ENCODE results near the gene SAMHD1. TPM values are rescaled to one million over a fixed set of nuclear protein-coding genes. Genes with fewer than 3 reads are reported as not detected.
"Not testable (repeated sequence)": the region's sequence is repeated elsewhere in the genome, so short reads cannot be mapped to it uniquely, and the experiment has no call there.

Gene SAMHD1
- total and polyA plus RNA-seq, 9 of the 15 experiments (the other 6 are each of a cell fraction or from before 2014, with no cell fraction given) = 6.8 to 20.4 (median 14.8) TPM

DNA sequence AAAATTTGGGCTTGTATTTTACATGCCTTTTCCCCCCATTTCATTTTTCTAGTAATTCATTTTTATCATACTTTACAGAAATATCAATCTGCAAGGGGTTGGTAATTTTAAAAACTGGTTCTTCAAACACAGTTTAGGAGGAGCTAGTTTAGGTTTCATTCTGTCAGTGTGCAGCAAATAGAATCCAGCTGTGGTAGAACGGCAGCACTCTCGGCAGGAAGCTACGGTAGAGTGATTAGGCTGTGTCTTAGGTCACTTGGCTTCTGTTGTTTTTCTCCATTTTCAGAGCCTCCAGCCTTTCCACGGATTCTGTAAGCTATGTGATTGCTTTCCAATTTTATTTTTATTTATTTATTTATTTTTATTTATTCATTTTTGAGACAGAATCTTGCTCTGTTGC, 42.9 kb downstream of the SAMHD1 start (continued):
- TF ChIP-seq, protein P1, sequence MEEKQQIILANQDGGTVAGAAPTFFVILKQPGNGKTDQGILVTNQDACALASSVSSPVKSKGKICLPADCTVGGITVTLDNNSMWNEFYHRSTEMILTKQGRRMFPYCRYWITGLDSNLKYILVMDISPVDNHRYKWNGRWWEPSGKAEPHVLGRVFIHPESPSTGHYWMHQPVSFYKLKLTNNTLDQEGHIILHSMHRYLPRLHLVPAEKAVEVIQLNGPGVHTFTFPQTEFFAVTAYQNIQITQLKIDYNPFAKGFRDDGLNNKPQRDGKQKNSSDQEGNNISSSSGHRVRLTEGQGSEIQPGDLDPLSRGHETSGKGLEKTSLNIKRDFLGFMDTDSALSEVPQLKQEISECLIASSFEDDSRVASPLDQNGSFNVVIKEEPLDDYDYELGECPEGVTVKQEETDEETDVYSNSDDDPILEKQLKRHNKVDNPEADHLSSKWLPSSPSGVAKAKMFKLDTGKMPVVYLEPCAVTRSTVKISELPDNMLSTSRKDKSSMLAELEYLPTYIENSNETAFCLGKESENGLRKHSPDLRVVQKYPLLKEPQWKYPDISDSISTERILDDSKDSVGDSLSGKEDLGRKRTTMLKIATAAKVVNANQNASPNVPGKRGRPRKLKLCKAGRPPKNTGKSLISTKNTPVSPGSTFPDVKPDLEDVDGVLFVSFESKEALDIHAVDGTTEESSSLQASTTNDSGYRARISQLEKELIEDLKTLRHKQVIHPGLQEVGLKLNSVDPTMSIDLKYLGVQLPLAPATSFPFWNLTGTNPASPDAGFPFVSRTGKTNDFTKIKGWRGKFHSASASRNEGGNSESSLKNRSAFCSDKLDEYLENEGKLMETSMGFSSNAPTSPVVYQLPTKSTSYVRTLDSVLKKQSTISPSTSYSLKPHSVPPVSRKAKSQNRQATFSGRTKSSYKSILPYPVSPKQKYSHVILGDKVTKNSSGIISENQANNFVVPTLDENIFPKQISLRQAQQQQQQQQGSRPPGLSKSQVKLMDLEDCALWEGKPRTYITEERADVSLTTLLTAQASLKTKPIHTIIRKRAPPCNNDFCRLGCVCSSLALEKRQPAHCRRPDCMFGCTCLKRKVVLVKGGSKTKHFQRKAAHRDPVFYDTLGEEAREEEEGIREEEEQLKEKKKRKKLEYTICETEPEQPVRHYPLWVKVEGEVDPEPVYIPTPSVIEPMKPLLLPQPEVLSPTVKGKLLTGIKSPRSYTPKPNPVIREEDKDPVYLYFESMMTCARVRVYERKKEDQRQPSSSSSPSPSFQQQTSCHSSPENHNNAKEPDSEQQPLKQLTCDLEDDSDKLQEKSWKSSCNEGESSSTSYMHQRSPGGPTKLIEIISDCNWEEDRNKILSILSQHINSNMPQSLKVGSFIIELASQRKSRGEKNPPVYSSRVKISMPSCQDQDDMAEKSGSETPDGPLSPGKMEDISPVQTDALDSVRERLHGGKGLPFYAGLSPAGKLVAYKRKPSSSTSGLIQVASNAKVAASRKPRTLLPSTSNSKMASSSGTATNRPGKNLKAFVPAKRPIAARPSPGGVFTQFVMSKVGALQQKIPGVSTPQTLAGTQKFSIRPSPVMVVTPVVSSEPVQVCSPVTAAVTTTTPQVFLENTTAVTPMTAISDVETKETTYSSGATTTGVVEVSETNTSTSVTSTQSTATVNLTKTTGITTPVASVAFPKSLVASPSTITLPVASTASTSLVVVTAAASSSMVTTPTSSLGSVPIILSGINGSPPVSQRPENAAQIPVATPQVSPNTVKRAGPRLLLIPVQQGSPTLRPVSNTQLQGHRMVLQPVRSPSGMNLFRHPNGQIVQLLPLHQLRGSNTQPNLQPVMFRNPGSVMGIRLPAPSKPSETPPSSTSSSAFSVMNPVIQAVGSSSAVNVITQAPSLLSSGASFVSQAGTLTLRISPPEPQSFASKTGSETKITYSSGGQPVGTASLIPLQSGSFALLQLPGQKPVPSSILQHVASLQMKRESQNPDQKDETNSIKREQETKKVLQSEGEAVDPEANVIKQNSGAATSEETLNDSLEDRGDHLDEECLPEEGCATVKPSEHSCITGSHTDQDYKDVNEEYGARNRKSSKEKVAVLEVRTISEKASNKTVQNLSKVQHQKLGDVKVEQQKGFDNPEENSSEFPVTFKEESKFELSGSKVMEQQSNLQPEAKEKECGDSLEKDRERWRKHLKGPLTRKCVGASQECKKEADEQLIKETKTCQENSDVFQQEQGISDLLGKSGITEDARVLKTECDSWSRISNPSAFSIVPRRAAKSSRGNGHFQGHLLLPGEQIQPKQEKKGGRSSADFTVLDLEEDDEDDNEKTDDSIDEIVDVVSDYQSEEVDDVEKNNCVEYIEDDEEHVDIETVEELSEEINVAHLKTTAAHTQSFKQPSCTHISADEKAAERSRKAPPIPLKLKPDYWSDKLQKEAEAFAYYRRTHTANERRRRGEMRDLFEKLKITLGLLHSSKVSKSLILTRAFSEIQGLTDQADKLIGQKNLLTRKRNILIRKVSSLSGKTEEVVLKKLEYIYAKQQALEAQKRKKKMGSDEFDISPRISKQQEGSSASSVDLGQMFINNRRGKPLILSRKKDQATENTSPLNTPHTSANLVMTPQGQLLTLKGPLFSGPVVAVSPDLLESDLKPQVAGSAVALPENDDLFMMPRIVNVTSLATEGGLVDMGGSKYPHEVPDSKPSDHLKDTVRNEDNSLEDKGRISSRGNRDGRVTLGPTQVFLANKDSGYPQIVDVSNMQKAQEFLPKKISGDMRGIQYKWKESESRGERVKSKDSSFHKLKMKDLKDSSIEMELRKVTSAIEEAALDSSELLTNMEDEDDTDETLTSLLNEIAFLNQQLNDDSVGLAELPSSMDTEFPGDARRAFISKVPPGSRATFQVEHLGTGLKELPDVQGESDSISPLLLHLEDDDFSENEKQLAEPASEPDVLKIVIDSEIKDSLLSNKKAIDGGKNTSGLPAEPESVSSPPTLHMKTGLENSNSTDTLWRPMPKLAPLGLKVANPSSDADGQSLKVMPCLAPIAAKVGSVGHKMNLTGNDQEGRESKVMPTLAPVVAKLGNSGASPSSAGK (IDR thresholded peaks at IDR 0.05) = no peak

DNA sequence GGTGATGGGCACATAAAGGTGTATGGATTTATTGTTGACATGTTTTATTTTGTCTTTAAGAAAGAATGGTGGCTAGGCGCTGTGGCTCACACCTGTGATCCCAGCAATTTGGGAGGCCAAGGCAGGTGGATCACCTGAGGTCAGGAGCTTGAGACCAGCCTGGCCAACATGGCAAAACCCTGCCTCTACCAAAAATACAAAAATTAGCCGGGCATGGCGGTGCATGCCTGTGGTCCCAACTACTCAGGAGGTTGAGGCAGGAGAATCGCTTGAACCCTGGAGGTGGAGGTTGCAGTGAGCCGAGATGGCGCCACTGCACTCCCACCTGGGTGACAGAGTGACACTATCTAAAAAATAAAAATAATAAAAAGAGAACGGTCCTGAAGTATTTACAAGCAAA, 45.4 kb downstream of the SAMHD1 start:
- H3K4me3 ChIP-seq; BruUV-seq (replicated peaks); H3K4me1 ChIP-seq (replicated peaks in 1 of 2; ENCODE audit: control insufficient read depth in 2 of 2, insufficient read depth in 2 of 2, low read length in 2 of 2); POLR2A ChIA-PET; H3K9me1 ChIP-seq (ENCODE audit: control insufficient read depth, insufficient read depth, low read length); H3K9me3 ChIP-seq (replicated peaks; ENCODE audit: control insufficient read depth, insufficient read depth, low read depth, low read length); intact Hi-C loops (cut with micrococcal nuclease); H4K20me1 ChIP-seq (replicated peaks; ENCODE audit: control insufficient read depth, insufficient read depth, low read length); CTCF ChIA-PET (ENCODE audit: low intra/inter-chr PET ratio); H3K27ac ChIP-seq (ENCODE audit: extremely low read depth, low read depth, low read length); in situ Hi-C loops (cut with MboI); H2AFZ ChIP-seq (ENCODE audit: low read depth, low read length); H3K79me2 ChIP-seq (ENCODE audit: control insufficient read depth, insufficient read depth, low read length); H3K27me3 ChIP-seq (ENCODE audit: control insufficient read depth in 2 of 2, insufficient read depth in 2 of 2, low read length in 2 of 2); FAIRE-seq; H3K4me2 ChIP-seq (ENCODE audit: insufficient read depth, low read length); H3K36me3 ChIP-seq (ENCODE audit: control insufficient read depth, insufficient read depth, low read length); DNase-seq (ENCODE audit: extremely low read depth in 1 of 4, low spot score in 3 of 4); ATAC-seq; H3K9ac ChIP-seq (ENCODE audit: insufficient read depth in 1 of 2, low read depth in 2 of 2, low read length in 2 of 2): not testable (repeated sequence)
- 92% methylated on average over 7 of the region's 7 CpGs for WGBS (ENCODE audit: insufficient coverage, low coverage, missing lambda C conversion rate)

DNA sequence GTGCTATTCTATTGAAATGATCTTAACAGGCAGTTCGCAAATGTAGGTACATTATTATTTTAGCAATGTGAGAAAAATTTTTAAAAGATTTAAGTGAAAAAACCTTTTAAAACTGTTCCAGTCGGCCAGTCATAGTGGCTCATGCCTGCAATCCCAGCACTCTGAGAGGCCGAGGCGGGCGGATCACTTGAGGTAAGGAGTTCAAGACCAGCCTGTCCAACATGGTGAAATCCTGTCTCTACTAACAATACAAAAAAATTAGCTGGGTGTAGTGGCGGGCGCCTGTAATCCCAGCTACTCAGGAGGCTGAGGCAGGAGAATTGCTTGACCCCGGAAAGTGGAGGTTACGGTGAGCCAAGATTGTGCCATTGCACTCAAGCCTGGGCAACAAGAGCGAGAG, 45.9 kb downstream of the SAMHD1 start:
- CTCF ChIA-PET (ENCODE audit: low intra/inter-chr PET ratio); H3K27me3 ChIP-seq (ENCODE audit: control insufficient read depth in 2 of 2, insufficient read depth in 2 of 2, low read length in 2 of 2); BruUV-seq (replicated peaks); H4K20me1 ChIP-seq (replicated peaks; ENCODE audit: control insufficient read depth, insufficient read depth, low read length); H3K79me2 ChIP-seq (ENCODE audit: control insufficient read depth, insufficient read depth, low read length); in situ Hi-C loops (cut with MboI); H2AFZ ChIP-seq (ENCODE audit: low read depth, low read length); H3K4me2 ChIP-seq (ENCODE audit: insufficient read depth, low read length); intact Hi-C loops (cut with micrococcal nuclease); H3K9ac ChIP-seq (ENCODE audit: insufficient read depth in 1 of 2, low read depth in 2 of 2, low read length in 2 of 2); DNase-seq (ENCODE audit: extremely low read depth in 1 of 4, low spot score in 3 of 4); ATAC-seq; H3K4me1 ChIP-seq (replicated peaks in 1 of 2; ENCODE audit: control insufficient read depth in 2 of 2, insufficient read depth in 2 of 2, low read length in 2 of 2); H3K9me3 ChIP-seq (replicated peaks; ENCODE audit: control insufficient read depth, insufficient read depth, low read depth, low read length); H3K36me3 ChIP-seq (ENCODE audit: control insufficient read depth, insufficient read depth, low read length); FAIRE-seq; H3K4me3 ChIP-seq; H3K27ac ChIP-seq (ENCODE audit: extremely low read depth, low read depth, low read length); H3K9me1 ChIP-seq (ENCODE audit: control insufficient read depth, insufficient read depth, low read length); POLR2A ChIA-PET: not testable (repeated sequence)
- 90% methylated on average over 10 of the region's 10 CpGs for WGBS (ENCODE audit: insufficient coverage, low coverage, missing lambda C conversion rate)

Measured in K562 (cell line).